Smooth muscle cell (in vitro differentiated cells): ENCODE data around the gene FA2H. TPM values are rescaled to one million over a fixed set of nuclear protein-coding genes. Genes with fewer than 3 reads are reported as not detected.

Experiments used
- DNase-seq: peaks from one replicate; lab custom pipeline; 2025; ENCODE audit not compliant: unreplicated experiment; lab: John Stamatoyannopoulos, UW
- H2AFZ ChIP-seq: fragments of 200-600 bp; sonication (generic); 2 replicates; pipeline ENCODE4 v1.6.0; 2016; ENCODE audit warnings: antibody characterized with exemption, low read depth, mild to moderate bottlenecking
- H3F3A ChIP-seq: fragments of 200-600 bp; sonication (generic); 2 replicates; pipeline ENCODE4 v1.6.0; 2017; ENCODE audit warnings: antibody characterized with exemption, low read depth
- H3K27ac ChIP-seq: fragments of 200-600 bp; sonication (generic); 2 replicates; pipeline ENCODE4 v1.5.1; 2016; ENCODE audit warnings: low read depth, mild to moderate bottlenecking
- H3K27me3 ChIP-seq: fragments of 200-600 bp; sonication (generic); 2 replicates; pipeline ENCODE4 v1.6.1; 2016; ENCODE audit warnings: low read depth, mild to moderate bottlenecking
- H3K36me3 ChIP-seq: fragments of 200-600 bp; sonication (generic); 2 replicates; pipeline ENCODE4 v1.5.1; 2016; ENCODE audit warnings: low read depth
- H3K4me1 ChIP-seq: fragments of 200-600 bp; sonication (generic); 2 replicates; pipeline ENCODE4 v1.5.1; 2016; ENCODE audit warnings: low read depth
- H3K4me2 ChIP-seq: fragments of 200-600 bp; sonication (generic); 2 replicates; pipeline ENCODE4 v1.6.0; 2016; ENCODE audit warnings: mild to moderate bottlenecking
- H3K4me3 ChIP-seq: fragments of 200-600 bp; sonication (generic); 2 replicates; pipeline ENCODE4 v1.5.1; 2016; ENCODE audit warnings: mild to moderate bottlenecking
- H3K79me2 ChIP-seq: fragments of 200-600 bp; sonication (generic); 2 replicates; pipeline ENCODE4 v1.6.0; 2016; ENCODE audit warnings: low read depth, mild to moderate bottlenecking
- H3K9ac ChIP-seq: fragments of 200-600 bp; sonication (generic); 2 replicates; pipeline ENCODE4 v1.6.0; 2016; ENCODE audit warnings: low read depth
- H3K9me3 ChIP-seq: fragments of 200-600 bp; sonication (generic); replicated peaks from 2 replicates; pipeline ENCODE4 v1.5.1; 2016; ENCODE audit warnings: low read depth
- H4K20me1 ChIP-seq: fragments of 200-600 bp; sonication (generic); 2 replicates; pipeline ENCODE4 v1.6.0; 2016; ENCODE audit warnings: low read depth
- CTCF ChIP-seq: fragments of 200-600 bp; sonication (generic); IDR thresholded peaks from 2 replicates; pipeline ENCODE4 v1.5.1; 2017; ENCODE audit warnings: borderline replicate concordance, mild to moderate bottlenecking, antibody characterized with exemption; ENCODE audit not compliant: insufficient read depth, poor library complexity, severe bottlenecking
- WGBS: methylation state at CpG from one replicate; pipeline ENCODE4 v1.1.7; 2016; ENCODE audit warnings: low lambda C conversion rate; 5-methylcytosine and 5-hydroxymethylcytosine counted together
- polyA plus RNA-seq: library from polyadenylated mRNA; unstranded; fragments of >200 nt; fragmentation: Nextera tagmentation; extraction: Ambion mirVana; gene quantifications from 2 replicates; pipeline ENCODE4 v1.2.1, GENCODE V29; 2016
- total RNA-seq: library from RNA; depleted of rRNA; stranded (reverse); fragments of >200 nt; gene quantifications from 2 replicates; pipeline ENCODE4 v1.2.3, GENCODE V29; 2014

Gene FA2H
- total and polyA plus RNA-seq, 2 experiments from 2014 or later = not detected

GRCh38 chr16:74713876-74714275 lies 60.7 kb downstream of the FA2H start:
- no peaks in the 10 kb centered on the region for H3K4me1 ChIP-seq
- no peaks in the 10 kb centered on the region for H4K20me1 ChIP-seq
- no peaks in the 10 kb centered on the region for H3F3A ChIP-seq
- H3K79me2 ChIP-seq = no peaks in the 10 kb centered on the region
- DNase-seq = no peak
- no peaks in the 10 kb centered on the region for H3K9me3 ChIP-seq
- H3K4me2 ChIP-seq = no peak overlapping the region
- H3K27ac ChIP-seq = no peak overlapping the region
- H3K27me3 ChIP-seq = no peaks in the 10 kb centered on the region
- H3K36me3 ChIP-seq = no peaks in the 10 kb centered on the region
- 85% methylated on average over 8 of the region's 10 CpGs for WGBS
- TF ChIP-seq CTCF = no peak
- H2AFZ ChIP-seq = no peak overlapping the region
- no peak overlapping the region for H3K9ac ChIP-seq
- H3K4me3 ChIP-seq = no peak overlapping the region

GRCh38 chr16:74713325-74713724 lies 61.3 kb downstream of the FA2H start:
- Histone ChIP-seq H4K20me1 (no peaks in the 10 kb centered on the region), H3K36me3 (no peaks in the 10 kb centered on the region), H3K27me3 (peaks cover 3% of the 10 kb centered on the region), H3K79me2 (no peaks in the 10 kb centered on the region), H2AFZ (no peak overlapping the region), H3K27ac (no peak overlapping the region), H3K4me3 (no peak overlapping the region), H3F3A (no peaks in the 10 kb centered on the region), H3K9me3 (no peaks in the 10 kb centered on the region), H3K4me2 (no peak overlapping the region), H3K4me1 (no peaks in the 10 kb centered on the region), H3K9ac (no peak overlapping the region)
- DNase-seq = no peak
- 86% methylated on average over 10 of the region's 10 CpGs for WGBS
- TF ChIP-seq CTCF = no peak

GRCh38 chr16:74711938-74712337 lies 62.7 kb downstream of the FA2H start:
- WGBS = 97% methylated on average over 12 of the region's 12 CpGs
- no peaks in the 10 kb centered on the region for H3K9me3 ChIP-seq
- no peak for TF ChIP-seq CTCF

GRCh38 chr16:74710401-74710800 lies 64.2 kb downstream of the FA2H start:
- no peaks in the 10 kb centered on the region for H3F3A ChIP-seq
- H3K79me2 ChIP-seq = no peaks in the 10 kb centered on the region
- no peak for TF ChIP-seq CTCF
- H3K36me3 ChIP-seq = no peaks in the 10 kb centered on the region
- no peak overlapping the region for H3K9ac ChIP-seq
- no peaks in the 10 kb centered on the region for H3K9me3 ChIP-seq
- no peaks in the 10 kb centered on the region for H4K20me1 ChIP-seq
- no peak overlapping the region for H3K4me3 ChIP-seq
- no peak overlapping the region for H2AFZ ChIP-seq
- H3K4me2 ChIP-seq = no peak overlapping the region
- no peak overlapping the region for H3K27ac ChIP-seq
- peaks cover 3% of the 10 kb centered on the region for H3K27me3 ChIP-seq
- no peak for DNase-seq
- WGBS = 98% methylated on average over 8 of the region's 8 CpGs
- no peaks in the 10 kb centered on the region for H3K4me1 ChIP-seq

More at GRCh38 chr16:74711938-74712337, 62.7 kb downstream of the FA2H start:
- no peaks in the 10 kb centered on the region for H3K36me3 ChIP-seq
- H3K4me2 ChIP-seq = no peak overlapping the region
- DNase-seq = no peak
- H3K79me2 ChIP-seq = no peaks in the 10 kb centered on the region
- H3K4me3 ChIP-seq = no peak overlapping the region
- H3K4me1 ChIP-seq = no peaks in the 10 kb centered on the region
- H3K27me3 ChIP-seq = peaks cover 3% of the 10 kb centered on the region
- H3K9ac ChIP-seq = no peak overlapping the region
- H4K20me1 ChIP-seq = no peaks in the 10 kb centered on the region
- no peaks in the 10 kb centered on the region for H3F3A ChIP-seq
- H2AFZ ChIP-seq = no peak overlapping the region
- H3K27ac ChIP-seq = no peak overlapping the region
